Left kidney (tissue), 2 donors: ENCODE data around the gene TMEM139. TPM values are rescaled to one million over a fixed set of nuclear protein-coding genes. Genes with fewer than 3 reads are reported as not detected.
"Not testable (repeated sequence)": the region's sequence is repeated elsewhere in the genome, so short reads cannot be mapped to it uniquely, and the experiment has no call there.

Experiments used
- DNase-seq: peaks from one replicate; pipeline ENCODE4 v3.0.0-alpha.2; 2013
- polyA plus RNA-seq: library from polyadenylated mRNA; unstranded; fragments of 120-200 nt; gene quantifications from one replicate; pipeline ENCODE4 v1.2.1, GENCODE V29; 2013; ENCODE audit not compliant: insufficient read length

The TMEM139 gene
- polyA plus RNA-seq, 1 donor, result 55.7 TPM

DNA sequence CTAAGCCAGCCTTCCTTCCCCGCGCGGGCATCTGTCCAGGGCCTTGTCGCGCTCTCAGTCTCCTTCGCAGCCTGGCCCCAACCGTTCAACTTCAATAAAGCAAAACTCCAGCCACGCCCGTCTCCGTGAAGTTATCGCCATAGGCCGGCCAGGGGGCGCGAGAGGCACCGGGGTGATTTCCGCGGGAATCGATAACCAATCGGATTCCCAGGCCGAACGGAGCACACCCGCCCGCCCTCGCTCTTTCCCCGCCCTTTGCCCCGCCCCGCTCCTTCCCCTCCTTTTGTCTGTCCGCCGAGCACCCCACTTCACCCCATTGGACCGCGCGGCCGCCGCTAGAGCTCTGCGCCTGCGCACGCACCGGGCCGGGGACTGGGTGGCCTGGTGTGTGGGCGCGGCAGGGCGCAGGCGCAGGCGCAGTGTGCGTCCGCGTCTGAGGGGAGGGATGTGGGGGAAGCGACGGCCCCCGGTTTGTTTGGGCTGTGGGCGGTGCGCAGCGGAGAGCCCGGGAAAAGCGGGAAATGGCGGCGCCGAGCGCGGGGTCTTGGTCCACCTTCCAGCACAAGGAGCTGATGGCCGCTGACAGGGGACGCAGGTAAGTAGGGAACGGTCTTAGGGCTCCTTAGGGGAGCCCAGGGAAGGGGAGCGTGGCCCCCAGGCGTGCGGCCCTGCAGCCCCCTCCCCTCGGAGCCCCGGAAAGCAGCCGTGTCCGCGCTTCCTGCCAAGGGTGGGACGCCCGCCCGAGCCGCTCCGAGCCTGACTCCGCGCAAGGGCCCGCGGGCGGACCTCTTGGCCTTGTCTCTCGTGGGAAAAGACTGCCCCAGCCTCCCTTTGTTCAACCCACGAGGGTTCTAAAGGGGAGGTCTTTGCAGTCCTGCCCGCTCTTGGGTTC lies 3.4 kb downstream of the TMEM139 start, which contains the start of gene CASP2:
CASP2 (plus strand) TSS at position 417 of the 892 bp plus-strand sequence; CDS start at position 522, 105 bp downstream.
- DNase-seq, result peak; percentile 97

DNA sequence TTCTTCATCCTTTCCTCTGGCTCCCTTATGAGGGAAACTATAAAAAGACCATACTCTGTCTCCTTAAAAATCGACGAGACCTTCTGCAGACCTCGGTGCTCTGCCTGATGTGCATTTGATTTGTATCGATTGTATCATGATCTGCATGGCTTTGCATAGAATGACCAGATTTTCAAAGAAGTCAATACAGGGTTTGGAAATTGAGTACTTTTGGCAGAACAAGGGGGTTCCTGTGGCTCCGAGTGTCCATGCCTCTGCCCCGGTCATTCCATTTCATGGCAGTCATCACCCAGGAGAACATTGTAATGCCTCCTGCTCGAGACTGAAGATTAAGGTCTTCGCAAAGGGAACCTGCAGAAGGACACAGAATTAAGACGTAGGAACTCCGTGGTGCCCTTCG lies 4.1 kb downstream of the TMEM139 start:
- no peak for DNase-seq

DNA sequence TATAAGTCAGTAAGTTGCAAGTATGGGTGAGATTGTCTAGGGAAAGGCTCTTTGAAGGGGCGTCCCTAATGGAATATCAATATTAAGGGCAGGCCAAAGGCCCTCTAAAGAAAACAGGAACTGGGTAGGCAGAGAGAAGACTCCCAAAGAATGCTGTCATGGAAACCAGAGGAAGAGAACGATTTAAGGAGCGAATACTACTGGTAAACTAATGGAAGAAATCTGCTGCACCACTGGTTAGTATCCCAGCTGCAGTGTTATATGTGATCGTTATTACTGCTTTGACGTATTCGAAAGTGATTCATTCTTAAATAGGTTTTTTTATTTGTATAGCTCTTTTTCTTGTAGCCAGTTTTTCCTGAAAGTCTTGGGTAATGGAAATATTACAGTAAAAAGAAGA lies 4.7 kb downstream of the TMEM139 start:
- DNase-seq, result no peak

- not testable (repeated sequence) for DNase-seq
Observed at GRCh38 chr7:143289888-143290287, 5.1 kb downstream of the TMEM139 start.

GRCh38 chr7:143290293-143290692 lies 5.5 kb downstream of the TMEM139 start:
- DNase-seq, result no peak

GRCh38 chr7:143292876-143293275 lies 8.1 kb downstream of the TMEM139 start:
- DNase-seq, result no peak

DNA sequence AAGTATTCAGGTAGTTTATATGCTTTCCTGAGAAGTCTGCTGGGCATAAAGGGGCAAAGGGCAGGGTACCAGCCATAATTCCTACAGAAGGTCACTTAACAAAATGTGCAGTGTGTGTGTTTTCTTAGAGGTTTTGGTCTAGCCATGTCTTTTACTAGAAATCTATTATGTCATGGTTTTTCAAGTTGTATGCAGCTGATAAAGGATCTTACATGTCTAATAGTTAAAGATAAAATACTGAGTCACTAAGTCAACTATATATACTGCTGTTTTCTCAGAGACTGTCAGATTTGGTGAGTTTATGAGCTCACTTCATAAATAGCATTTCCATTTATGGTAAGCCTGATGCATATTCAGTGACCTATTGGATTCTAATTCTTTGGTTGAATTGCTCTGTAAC lies 11.1 kb downstream of the TMEM139 start:
- DNase-seq, result no peak

DNA sequence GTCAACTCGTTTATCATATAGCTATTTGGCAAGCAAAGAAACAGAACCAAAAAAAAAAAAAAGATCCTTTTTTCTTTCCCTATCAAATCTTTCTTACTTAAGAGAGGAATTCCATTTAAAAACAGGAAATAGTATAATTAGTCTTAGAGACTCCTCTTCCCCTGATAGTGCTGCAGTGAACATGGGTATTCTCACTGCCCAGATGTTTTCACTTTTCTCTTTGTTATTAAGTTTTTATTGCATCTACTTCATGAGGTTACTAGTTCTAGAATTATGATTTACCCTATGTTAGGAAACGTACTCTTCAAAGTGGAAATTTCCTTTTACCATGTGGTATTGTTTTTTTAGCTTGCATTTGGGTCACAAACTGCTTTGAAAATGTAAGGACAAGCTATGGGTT lies 11.9 kb downstream of the TMEM139 start:
- DNase-seq, result no peak

GRCh38 chr7:143299346-143299745 lies 14.6 kb downstream of the TMEM139 start:
- no peak for DNase-seq

DNA sequence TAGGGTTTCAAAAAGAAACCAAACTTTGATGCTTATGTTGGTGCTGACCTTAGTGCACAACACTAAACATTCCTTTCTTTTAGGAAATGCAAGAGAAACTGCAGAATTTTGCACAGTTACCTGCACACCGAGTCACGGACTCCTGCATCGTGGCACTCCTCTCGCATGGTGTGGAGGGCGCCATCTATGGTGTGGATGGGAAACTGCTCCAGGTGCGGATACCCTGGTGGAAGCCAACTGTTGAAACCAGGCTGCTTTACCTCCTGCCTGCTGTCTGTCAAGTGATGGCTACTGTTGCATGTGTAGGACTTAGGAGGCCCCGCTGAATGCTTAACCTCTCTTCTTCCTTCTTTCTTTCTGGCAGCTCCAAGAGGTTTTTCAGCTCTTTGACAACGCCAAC lies 15.1 kb downstream of the TMEM139 start:
- no peak for DNase-seq

DNA sequence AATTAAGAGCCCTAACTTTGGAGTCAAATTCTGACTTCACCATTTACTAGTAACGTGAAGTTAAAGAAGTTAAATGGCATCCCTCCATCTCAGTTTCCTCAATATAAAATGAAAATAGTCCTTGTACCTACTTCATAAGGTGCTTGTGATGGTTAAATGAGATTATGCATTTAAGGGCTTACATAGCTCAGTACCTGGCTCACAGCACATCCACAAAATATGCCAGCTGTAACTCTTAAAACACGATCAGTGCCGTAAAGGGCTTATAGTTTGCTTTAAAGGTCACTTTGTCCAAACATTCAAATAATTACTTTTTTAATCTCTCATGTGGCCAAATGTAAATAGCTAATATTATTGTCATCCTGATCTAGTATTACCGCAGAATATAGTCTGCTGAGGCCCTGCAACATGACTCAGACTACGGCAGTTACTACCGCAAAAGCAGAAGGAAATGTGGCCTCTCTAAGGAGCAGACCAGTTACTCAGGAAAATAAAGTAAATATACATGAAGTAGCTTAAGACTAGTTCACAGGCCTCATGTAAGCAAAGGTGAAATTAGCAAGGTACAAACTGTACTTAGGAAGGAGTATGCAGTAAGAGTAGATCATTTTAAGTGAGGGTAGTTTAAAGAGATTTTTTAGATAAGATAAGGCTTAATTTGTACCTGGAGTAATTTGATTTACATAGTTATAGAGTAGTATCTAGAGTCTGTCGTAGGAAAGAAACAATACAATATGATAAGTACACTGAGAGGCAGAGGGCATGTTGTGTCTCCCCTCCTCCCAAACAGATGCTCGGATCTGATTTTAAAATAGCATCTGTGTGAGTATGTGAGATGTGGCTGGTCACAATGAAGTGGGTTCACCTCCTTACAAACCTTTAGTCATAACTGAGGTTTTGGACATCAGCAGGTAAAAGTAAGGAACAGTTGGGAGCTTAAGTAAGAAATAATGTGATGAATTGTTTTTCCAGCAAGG lies 16.5 kb downstream of the TMEM139 start:
- no peak for DNase-seq

- DNase-seq, result no peak
Observed at GRCh38 chr7:143303733-143304132, 19.0 kb downstream of the TMEM139 start.

GRCh38 chr7:143304938-143305337 lies 20.2 kb downstream of the TMEM139 start:
- DNase-seq, result no peak

- DNase-seq, result no peak
Observed at GRCh38 chr7:143305423-143306070, 20.8 kb downstream of the TMEM139 start.

DNA sequence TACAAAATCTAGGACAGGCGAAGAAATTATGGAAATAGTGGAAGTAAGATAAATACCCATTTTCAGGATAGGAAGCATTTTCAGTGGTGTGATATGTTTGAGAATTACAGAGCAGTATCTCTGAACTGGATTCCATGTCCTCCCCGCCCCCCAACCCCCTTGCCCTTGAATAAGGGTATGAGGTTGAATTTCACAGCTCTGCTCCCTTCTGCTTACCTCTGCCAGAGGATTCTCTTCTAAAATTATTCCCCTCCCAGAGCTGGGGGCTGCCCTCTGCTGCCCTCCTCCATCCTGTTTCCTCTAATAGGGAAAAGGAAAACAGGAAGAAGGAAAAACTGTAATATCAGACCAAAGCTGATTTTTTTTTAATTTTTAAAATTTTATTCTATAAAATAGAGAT lies 23.9 kb downstream of the TMEM139 start:
- no peak for DNase-seq

DNA sequence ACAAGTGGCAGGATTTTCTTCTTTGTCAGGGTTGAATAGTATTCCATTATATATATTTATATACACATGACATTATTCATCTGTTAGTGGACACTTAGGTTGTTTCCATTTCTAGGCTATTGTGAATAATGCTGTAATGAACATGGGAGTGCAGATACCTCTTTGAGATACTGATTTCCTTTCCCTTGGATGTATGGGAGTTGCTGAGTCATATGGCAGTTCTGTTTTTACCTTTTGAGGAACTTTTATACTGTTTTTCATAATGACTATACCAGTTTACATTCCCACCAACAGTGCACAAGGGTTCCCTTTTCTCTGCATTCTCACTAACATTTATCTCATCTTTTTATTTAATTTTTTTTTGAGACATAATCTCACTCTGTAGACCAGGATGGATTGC lies 29.4 kb downstream of the TMEM139 start:
- DNase-seq, result no peak

DNA sequence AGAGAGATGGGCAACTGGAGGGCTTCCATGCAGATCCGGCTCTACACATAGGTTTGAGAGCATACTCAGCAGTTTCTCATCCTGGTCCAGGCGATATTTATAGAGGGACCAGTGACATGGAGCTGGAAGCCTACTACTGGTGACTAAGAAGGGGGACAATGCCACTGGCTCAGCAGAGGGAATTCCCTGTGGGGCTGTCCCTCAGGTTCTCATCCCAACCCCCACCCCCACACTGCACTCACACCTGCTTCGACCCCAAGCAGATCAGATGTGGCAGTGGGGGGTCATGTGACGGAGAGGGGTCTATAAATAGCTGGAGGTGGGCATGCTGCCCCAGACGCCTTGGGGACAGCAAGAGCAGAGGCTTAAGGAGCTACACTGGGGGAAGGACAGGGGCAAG lies 31.0 kb downstream of the TMEM139 start, which contains the start of gene CLCN1:
CLCN1 (plus strand) TSS at position 336 of the 400 bp plus-strand sequence. CDS start 102 bp downstream, outside the sequence.
- no peak for DNase-seq

GRCh38 chr7:143316492-143316891 lies 31.7 kb downstream of the TMEM139 start:
- DNase-seq, result no peak

GRCh38 chr7:143318661-143319060 lies 33.9 kb downstream of the TMEM139 start:
- peak; percentile 5 for DNase-seq

- DNase-seq, result no peak
Observed at GRCh38 chr7:143320620-143321019, 35.9 kb downstream of the TMEM139 start.

GRCh38 chr7:143321242-143321641 lies 36.5 kb downstream of the TMEM139 start:
- DNase-seq, result no peak

GRCh38 chr7:143321734-143322133 lies 37.0 kb downstream of the TMEM139 start:
- no peak for DNase-seq
